HepG2 (cell line): ENCODE data around the gene LHPP. TPM values are rescaled to one million over a fixed set of nuclear protein-coding genes. Genes with fewer than 3 reads are reported as not detected.
A peak's percentile ranks its signal among the peaks of the same experiment; 100 is the strongest.
"Not testable (repeated sequence)": the region's sequence is repeated elsewhere in the genome, so short reads cannot be mapped to it uniquely, and the experiment has no call there.

Experiments
- ATAC-seq: fragments of 200-7000 bp; cut with Tn5 transposase; 3 replicates; pipeline ENCODE4 v1.9.1; 2020; ENCODE audit warnings: mild to moderate bottlenecking, moderate library complexity
- BruUV-seq: library from RNA; stranded (reverse); fragments of 400-500 nt; replicated peaks from 2 replicates; lab custom pipeline; 2021; lab: Mats Ljungman, UMichigan
- CTCF ChIA-PET: fragments of 300-600 bp; formaldehyde crosslinking; extraction: SDS; loops from one replicate; lab custom pipeline; 2021; ENCODE audit warnings: low total read pairs, inconsistent platforms, low intra/inter-chr PET ratio; lab: Yijun Ruan, JAX
- POLR2A ChIA-PET: fragments of 350-600 bp; sonication (Branson Sonifier 250); formaldehyde crosslinking; loops from one replicate; lab custom pipeline; 2020; ENCODE audit warnings: antibody characterized with exemption, inconsistent platforms; lab: Yijun Ruan, JAX
- DNase-seq: peaks from one replicate; pipeline ENCODE4 v3.0.0-alpha.2; 2015; ENCODE audit warnings: low spot score
- FAIRE-seq: peaks from 3 replicates; lab custom pipeline; 2011; peaks lifted over from hg19 to GRCh38; lab: Jason Lieb, UNC
- H2AFZ ChIP-seq: one replicate; pipeline ENCODE4 v1.6.1; 2011; ENCODE audit warnings: low read length, inconsistent platforms
- H3K27ac ChIP-seq: fragments of 300-600 bp; 3 replicates; pipeline ENCODE4 v1.8.0; 2011; ENCODE audit warnings: mixed run types, mild to moderate bottlenecking, mixed read lengths, low read length, inconsistent platforms; ENCODE audit not compliant: insufficient read depth; ENCODE audit errors: extremely low read length
- H3K27me3 ChIP-seq, 2 experiments: fragments of 200-600 bp in 1 of 2; 2 replicates in 1 of 2; 3 replicates in 1 of 2; pipeline versions ENCODE4 v1.6.0 to v1.8.0; 2011; ENCODE audit warnings: low read length in 2 of 2, mild to moderate bottlenecking in 2 of 2, moderate library complexity in 2 of 2, inconsistent platforms in 1 of 2; ENCODE audit not compliant: insufficient read depth in 2 of 2, control insufficient read depth in 1 of 2
- H3K36me3 ChIP-seq, 2 experiments: fragments of 200-600 bp in 1 of 2; replicated peaks in 1 of 2; 2 replicates in 1 of 2; 3 replicates in 1 of 2; pipeline versions ENCODE4 v1.5.1 to v1.8.0; 2011; ENCODE audit warnings: low read length in 2 of 2, inconsistent platforms in 1 of 2; ENCODE audit not compliant: insufficient read depth in 2 of 2, control insufficient read depth in 1 of 2
- H3K4me1 ChIP-seq: 2 replicates; pipeline ENCODE4 v1.5.1; 2012; ENCODE audit warnings: low read length, inconsistent platforms; ENCODE audit not compliant: insufficient read depth
- H3K4me2 ChIP-seq: 2 replicates; pipeline ENCODE4 v1.6.0; 2011; ENCODE audit warnings: low read depth, low read length, inconsistent platforms
- H3K4me3 ChIP-seq, 3 experiments: fragments of 200-600 bp in 1 of 3; sonication (generic), shearing (Covaris generic) in 1 of 3; replicated peaks in 1 of 3; 2 replicates each; pipeline ENCODE4 v1.5.1; 2011 to 2016; ENCODE audit warnings: low read length in 3 of 3, inconsistent platforms in 2 of 3, low read depth in 2 of 3, mild to moderate bottlenecking in 2 of 3, control low read depth in 1 of 3, mixed read lengths in 1 of 3; ENCODE audit not compliant: insufficient read depth in 1 of 3
- H3K79me2 ChIP-seq: one replicate; pipeline ENCODE4 v1.6.1; 2011; ENCODE audit warnings: low read length, inconsistent platforms; ENCODE audit not compliant: insufficient read depth
- H3K9ac ChIP-seq: 2 replicates; pipeline ENCODE4 v1.6.0; 2011; ENCODE audit warnings: mild to moderate bottlenecking, low read depth, low read length, inconsistent platforms; ENCODE audit not compliant: insufficient read depth
- H3K9me3 ChIP-seq: 2 replicates; pipeline ENCODE4 v1.5.1; 2012; ENCODE audit warnings: mild to moderate bottlenecking, low read length
- H4K20me1 ChIP-seq: 2 replicates; pipeline ENCODE4 v1.6.0; 2011; ENCODE audit warnings: inconsistent platforms, mild to moderate bottlenecking, low read length, moderate library complexity; ENCODE audit not compliant: insufficient read depth
- CEBPB ChIP-seq: IDR thresholded peaks from 2 replicates; pipeline ENCODE4 v1.6.1; 2011; ENCODE audit warnings: low read depth, low read length, improper control_type of control experiment, borderline replicate concordance
- CEBPG ChIP-seq: IDR thresholded peaks from 2 replicates; pipeline ENCODE4 v1.6.1; 2016
- LCORL ChIP-seq, 2 experiments: fragments of 450-650 bp in 1 of 2; sonication (generic) in 1 of 2; formaldehyde crosslinking in 1 of 2; IDR thresholded peaks; 2 replicates each; pipeline versions ENCODE4 v1.5.0 to v1.6.1; 2017 to 2020; ENCODE audit warnings: antibody characterized with exemption in 1 of 2, missing genetic modification reagents in 1 of 2
- RARA ChIP-seq: IDR thresholded peaks from 2 replicates; pipeline ENCODE4 v1.6.1; 2016; ENCODE audit warnings: missing genetic modification reagents, missing compliant biosample characterization
- TEF ChIP-seq: sonication (generic); formaldehyde crosslinking; IDR thresholded peaks from 2 replicates; pipeline ENCODE4 v1.5.0; 2020; ENCODE audit warnings: missing genetic modification reagents
- ZMAT5 ChIP-seq: sonication (generic); formaldehyde crosslinking; IDR thresholded peaks from 2 replicates; pipeline ENCODE4 v1.5.0; 2020; ENCODE audit warnings: mild to moderate bottlenecking, low read depth, missing genetic modification reagents, borderline replicate concordance
- ZNF121 ChIP-seq: sonication (generic); formaldehyde crosslinking; IDR thresholded peaks from 2 replicates; pipeline ENCODE4 v1.5.0; 2020; ENCODE audit warnings: mild to moderate bottlenecking, missing genetic modification reagents
- ZNF350 ChIP-seq: sonication (generic); formaldehyde crosslinking; IDR thresholded peaks from 2 replicates; pipeline ENCODE4 v1.4.0; 2020; ENCODE audit warnings: mild to moderate bottlenecking, low read depth, missing genetic modification reagents, borderline replicate concordance
- WGBS: methylation state at CpG from one replicate; pipeline ENCODE4 v1.1.6; 2017; ENCODE audit warnings: low lambda C conversion rate; 5-methylcytosine and 5-hydroxymethylcytosine counted together
- in situ Hi-C: cut with HindIII; loops from 2 replicates; pipeline ENCODE4 v1.10.0; 2017; ENCODE audit warnings: low pct_unique_long_range_greater_than_20kb; ENCODE audit not compliant: extremely low pct_ligation_motif_present
- intact Hi-C: fragments of 100-400 bp; cut with micrococcal nuclease; formaldehyde crosslinking; loops from one replicate; pipeline ENCODE4 v1.10.0; 2022; ENCODE audit not compliant: unreplicated experiment
- polyA plus RNA-seq, 8 experiments: library from polyadenylated mRNA; depleted of rRNA in 3 of 8; stranded (reverse) in 7 of 8; unstranded in 1 of 8; fragments of >200 nt; fragmentation: Illumina TruSeq in 4 of 8; extraction: Trizol in 4 of 8; gene quantifications; 2 replicates each; pipeline versions ENCODE4 v1.2.1 to v1.2.3, GENCODE V29; 2011 to 2016; ENCODE audit warnings: low read depth in 4 of 8, missing spikeins in 1 of 8, mixed read lengths in 1 of 8; ENCODE audit not compliant: insufficient read depth in 1 of 8
- total RNA-seq, 5 experiments: library from RNA; depleted of rRNA; stranded (reverse); fragments of >200 nt; fragmentation: Illumina TruSeq; extraction: Trizol; gene quantifications; 2 replicates each; pipeline ENCODE4 v1.2.3, GENCODE V29; 2016; ENCODE audit warnings: low read depth in 1 of 5

The LHPP gene
- total and polyA plus RNA-seq, 2 of the 13 experiments (the other 11 are each of a cell fraction or from before 2014, with no cell fraction given): 5.2 to 13.1 TPM

DNA sequence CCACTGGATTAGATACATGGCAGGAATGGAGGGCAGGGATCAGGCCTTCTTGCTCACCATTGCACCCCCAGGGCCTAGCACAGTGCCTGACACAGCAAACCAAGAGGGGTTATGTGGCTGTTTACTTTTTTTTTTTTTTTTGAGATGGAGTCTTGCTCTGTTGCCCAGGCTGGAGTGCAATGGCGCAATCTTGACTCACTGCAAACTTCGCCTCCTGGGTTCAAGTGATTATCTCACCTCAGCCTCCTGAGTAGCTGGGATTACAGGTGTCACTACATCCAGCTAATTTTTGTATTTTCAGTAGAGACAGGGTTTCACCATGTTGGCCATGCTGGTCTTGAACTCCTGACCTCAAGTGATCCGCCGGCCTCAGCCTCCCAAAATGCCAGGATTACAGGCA is 25.9 kb upstream of the LHPP start:
- H3K27me3 ChIP-seq, H2AFZ ChIP-seq, H3K79me2 ChIP-seq, FAIRE-seq, in situ Hi-C loops, DNase-seq, H3K27ac ChIP-seq, H3K9me3 ChIP-seq, CTCF ChIA-PET, BruUV-seq, H3K9ac ChIP-seq, H3K36me3 ChIP-seq, ATAC-seq, intact Hi-C loops, H3K4me2 ChIP-seq, H4K20me1 ChIP-seq, H3K4me3 ChIP-seq: not testable (repeated sequence)
- WGBS: 19% methylated on average over 4 of the region's 4 CpGs
- H3K4me1 ChIP-seq: peaks cover 25% of the 10 kb centered on the region
- TF ChIP-seq ZNF121 (CRISPR knock-in tag): peak; percentile 87
- POLR2A ChIA-PET: interaction anchor here (1.0 to 1.5 kb wide), 4 partner anchors 17 to 40 kb away, joined by 3 to 7 read pairs (median 4); partner anchors contain the start of genes LHPP and OAT

GRCh38 chr10:124436191-124436638 is 25.4 kb upstream of the LHPP start:
- Histone ChIP-seq H3K79me2 (no peaks in the 10 kb centered on the region), H3K4me2 (no peak overlapping the region), H2AFZ (no peak overlapping the region), H3K4me3 (no peak overlapping the region), H3K9me3 (no peaks in the 10 kb centered on the region), H3K36me3 (no peaks in the 10 kb centered on the region), H3K27me3 (no peaks in the 10 kb centered on the region), H3K27ac (no peak overlapping the region), H3K9ac (no peak overlapping the region), H3K4me1 (peaks cover 25% of the 10 kb centered on the region), H4K20me1 (no peaks in the 10 kb centered on the region)
- DNase-seq (peak; percentile 42), FAIRE-seq (peak; percentile 52), ATAC-seq (no peak)
- 3% methylated on average over 8 of the region's 8 CpGs for WGBS
- ChIA-PET CTCF (no interaction called here), POLR2A (interaction anchor here (1.2 to 1.5 kb wide), 2 partner anchors 17 to 25 kb away, joined by 4 to 7 read pairs; partner anchors contain the start of genes LHPP and OAT)
- in situ Hi-C loops: no loop called here
- intact Hi-C loops: no loop called here
- no TSS peak for BruUV-seq
- TF ChIP-seq CEBPB (peak; percentile 19; the same call in 1 of the 2 replicates), LCORL (IDR thresholded peaks at IDR 0.05) (no peak), LCORL (CRISPR knock-in tag; IDR thresholded peaks at IDR 0.05) (0 out of 2 replicates have a peak, but pooled peaks have one; percentile 15), ZNF350 (CRISPR knock-in tag) (no peak), RARA (CRISPR knock-in tag) (0 out of 2 replicates have a peak, but pooled peaks have one; percentile 13), CEBPG (CRISPR knock-in tag) (peak; percentile 49; the same call in 1 of the 2 replicates), TEF (CRISPR knock-in tag) (peak; percentile 75; the same call in 1 of the 2 replicates), ZMAT5 (CRISPR knock-in tag) (no peak)
